SJCRH30 (cell line): Measurements from ENCODE around the gene GEMIN7. TPM values are rescaled to one million over a fixed set of nuclear protein-coding genes. Genes with fewer than 3 reads are reported as not detected.
A peak's percentile ranks its signal among the peaks of the same experiment; 100 is the strongest.
"Not testable (repeated sequence)": the region's sequence is repeated elsewhere in the genome, so short reads cannot be mapped to it uniquely, and the experiment has no call there.

ENCODE experiments used
- DNase-seq, 2 experiments: peaks; one replicate each; pipeline ENCODE4 v3.0.0-alpha.2; 2015 to 2020
- H3K27ac ChIP-seq: fragments of 250-450 bp; sonication (Bioruptor Pico); 2 replicates; pipeline ENCODE4 v1.5.1; 2020; ENCODE audit warnings: mild to moderate bottlenecking, moderate library complexity
- H3K27me3 ChIP-seq: fragments of 250-450 bp; sonication (Bioruptor Pico); 2 replicates; pipeline ENCODE4 v1.5.1; 2020; ENCODE audit warnings: mild to moderate bottlenecking, moderate library complexity
- H3K36me3 ChIP-seq: fragments of 250-450 bp; sonication (Bioruptor Pico); 2 replicates; pipeline ENCODE4 v1.5.1; 2020; ENCODE audit warnings: mild to moderate bottlenecking, moderate library complexity
- H3K4me1 ChIP-seq: fragments of 250-450 bp; sonication (Bioruptor Pico); 2 replicates; pipeline ENCODE4 v1.5.1; 2020; ENCODE audit warnings: mild to moderate bottlenecking, moderate library complexity
- H3K4me3 ChIP-seq: fragments of 250-450 bp; sonication (Bioruptor Pico); 2 replicates; pipeline ENCODE4 v1.5.1; 2020; ENCODE audit warnings: mild to moderate bottlenecking, moderate library complexity
- H3K9me3 ChIP-seq: fragments of 250-450 bp; sonication (Bioruptor Pico); replicated peaks from 2 replicates; pipeline ENCODE4 v1.5.1; 2020; ENCODE audit warnings: mild to moderate bottlenecking, moderate library complexity
- total RNA-seq: library from RNA; depleted of rRNA; stranded (reverse); fragments of >200 nt; shearing (Covaris generic); gene quantifications from 2 replicates; pipeline ENCODE4 v1.2.3, GENCODE V29; 2014

Gene GEMIN7
- total RNA-seq, 1 experiment from 2014 or later = 37.9 TPM

- Histone ChIP-seq H3K27ac (peak overlapping the region; percentile 40), H3K4me3 (no peak overlapping the region), H3K36me3 (no peaks in the 10 kb centered on the region), H3K9me3 (no peaks in the 10 kb centered on the region), H3K27me3 (no peaks in the 10 kb centered on the region), H3K4me1 (peaks cover 45% of the 10 kb centered on the region)
- DNase-seq = peak in 1 of 2 experiments; percentile 43
Observed at GRCh38 chr19:45118106-45118505, 39.0 kb downstream of the GEMIN7 start.

GRCh38 chr19:45118591-45119355 is 39.7 kb downstream of the GEMIN7 start:
- peaks cover 52% of the 10 kb centered on the region for H3K4me1 ChIP-seq
- DNase-seq = peak; percentile 64 to 72
- H3K27ac ChIP-seq, H3K27me3 ChIP-seq, H3K36me3 ChIP-seq, H3K9me3 ChIP-seq, H3K4me3 ChIP-seq: not testable (repeated sequence)

GRCh38 chr19:45119582-45119981 is 40.5 kb downstream of the GEMIN7 start:
- Histone ChIP-seq H3K27me3 (no peaks in the 10 kb centered on the region), H3K9me3 (no peaks in the 10 kb centered on the region), H3K27ac (no peak overlapping the region), H3K4me3 (no peak overlapping the region), H3K4me1 (peaks cover 54% of the 10 kb centered on the region), H3K36me3 (no peaks in the 10 kb centered on the region)
- no peak for DNase-seq

- Histone ChIP-seq H3K36me3 (no peaks in the 10 kb centered on the region), H3K27me3 (no peaks in the 10 kb centered on the region), H3K4me3 (no peak overlapping the region), H3K27ac (no peak overlapping the region), H3K4me1 (peaks cover 36% of the 10 kb centered on the region), H3K9me3 (no peaks in the 10 kb centered on the region)
- no peak for DNase-seq
Observed at GRCh38 chr19:45121827-45122345, 42.8 kb downstream of the GEMIN7 start.

- Histone ChIP-seq H3K4me3 (no peak overlapping the region), H3K4me1 (peaks cover 27% of the 10 kb centered on the region), H3K27me3 (no peaks in the 10 kb centered on the region), H3K36me3 (no peaks in the 10 kb centered on the region), H3K9me3 (no peaks in the 10 kb centered on the region), H3K27ac (no peak overlapping the region)
- DNase-seq = no peak
Observed at GRCh38 chr19:45122832-45123231, 43.8 kb downstream of the GEMIN7 start.

GRCh38 chr19:45123440-45123850 is 44.4 kb downstream of the GEMIN7 start:
- Histone ChIP-seq H3K36me3 (no peaks in the 10 kb centered on the region), H3K4me3 (no peak overlapping the region), H3K4me1 (peaks cover 20% of the 10 kb centered on the region), H3K9me3 (no peaks in the 10 kb centered on the region), H3K27ac (no peak overlapping the region), H3K27me3 (no peaks in the 10 kb centered on the region)
- DNase-seq = peak; percentile 62 to 83

GRCh38 chr19:45124021-45124420 is 45.0 kb downstream of the GEMIN7 start:
- Histone ChIP-seq H3K27ac (no peak overlapping the region), H3K36me3 (no peaks in the 10 kb centered on the region), H3K4me3 (no peak overlapping the region), H3K9me3 (no peaks in the 10 kb centered on the region), H3K4me1 (peaks cover 16% of the 10 kb centered on the region), H3K27me3 (no peaks in the 10 kb centered on the region)
- no peak for DNase-seq

GRCh38 chr19:45125360-45125759 is 46.3 kb downstream of the GEMIN7 start:
- no peaks in the 10 kb centered on the region for H3K36me3 ChIP-seq
- H3K9me3 ChIP-seq = no peaks in the 10 kb centered on the region
- DNase-seq = no peak
- H3K27me3 ChIP-seq = no peaks in the 10 kb centered on the region
- H3K27ac ChIP-seq = no peak overlapping the region
- peaks cover 10% of the 10 kb centered on the region for H3K4me1 ChIP-seq
- H3K4me3 ChIP-seq = no peak overlapping the region

GRCh38 chr19:45125975-45126493 is 47.0 kb downstream of the GEMIN7 start:
- DNase-seq = peak; percentile 60 to 76

GRCh38 chr19:45126654-45127053 is 47.6 kb downstream of the GEMIN7 start:
- Histone ChIP-seq H3K9me3 (no peaks in the 10 kb centered on the region), H3K4me1 (peaks cover 10% of the 10 kb centered on the region), H3K27ac (no peak overlapping the region), H3K36me3 (no peaks in the 10 kb centered on the region), H3K4me3 (no peak overlapping the region), H3K27me3 (no peaks in the 10 kb centered on the region)
- no peak for DNase-seq

More at GRCh38 chr19:45125975-45126493, 47.0 kb downstream of the GEMIN7 start:
- no peak overlapping the region for H3K4me3 ChIP-seq
- H3K36me3 ChIP-seq = no peaks in the 10 kb centered on the region
- no peaks in the 10 kb centered on the region for H3K27me3 ChIP-seq
- no peak overlapping the region for H3K27ac ChIP-seq
- peaks cover 10% of the 10 kb centered on the region for H3K4me1 ChIP-seq
- no peaks in the 10 kb centered on the region for H3K9me3 ChIP-seq

- DNase-seq = no peak
- Histone ChIP-seq H3K9me3 (no peaks in the 10 kb centered on the region), H3K4me1 (peaks cover 8% of the 10 kb centered on the region), H3K36me3 (no peaks in the 10 kb centered on the region), H3K4me3 (no peak overlapping the region), H3K27ac (no peak overlapping the region), H3K27me3 (no peaks in the 10 kb centered on the region)
Observed at GRCh38 chr19:45128146-45128545, 49.1 kb downstream of the GEMIN7 start.

GRCh38 chr19:45128806-45129205 is 49.7 kb downstream of the GEMIN7 start:
- Histone ChIP-seq H3K4me1 (peaks cover 2% of the 10 kb centered on the region), H3K27me3 (no peaks in the 10 kb centered on the region), H3K9me3 (no peaks in the 10 kb centered on the region), H3K27ac (no peak overlapping the region), H3K4me3 (no peak overlapping the region), H3K36me3 (no peaks in the 10 kb centered on the region)
- no peak for DNase-seq

GRCh38 chr19:45130236-45130635 is 51.2 kb downstream of the GEMIN7 start:
- Histone ChIP-seq H3K36me3 (no peaks in the 10 kb centered on the region), H3K4me1 (no peaks in the 10 kb centered on the region), H3K9me3 (no peaks in the 10 kb centered on the region), H3K27ac (no peak overlapping the region), H3K27me3 (no peaks in the 10 kb centered on the region), H3K4me3 (no peak overlapping the region)
- DNase-seq = no peak

GRCh38 chr19:45130888-45131615 is 52.0 kb downstream of the GEMIN7 start:
- Histone ChIP-seq H3K4me3 (no peak overlapping the region), H3K27me3 (no peaks in the 10 kb centered on the region), H3K9me3 (no peaks in the 10 kb centered on the region), H3K27ac (no peak overlapping the region), H3K36me3 (no peaks in the 10 kb centered on the region), H3K4me1 (peaks cover 3% of the 10 kb centered on the region)
- peak; percentile 56 for DNase-seq

GRCh38 chr19:45133661-45134060 is 54.6 kb downstream of the GEMIN7 start:
- H3K4me3 ChIP-seq = no peak overlapping the region
- no peaks in the 10 kb centered on the region for H3K9me3 ChIP-seq
- no peaks in the 10 kb centered on the region for H3K36me3 ChIP-seq
- H3K27me3 ChIP-seq = no peaks in the 10 kb centered on the region
- peaks cover 20% of the 10 kb centered on the region for H3K4me1 ChIP-seq
- H3K27ac ChIP-seq = no peak overlapping the region
- no peak for DNase-seq
